Glomerular visceral epithelial cell (primary cell): ENCODE results near the gene CC2D1A.

Experiments
- DNase-seq: peaks from one replicate; pipeline ENCODE4 v3.0.0-alpha.2; 2016; ENCODE audit errors: extremely low spot score

CC2D1A gene

GRCh38 chr19:13980340-13980739, 74.3 kb downstream of the CC2D1A start:
- DNase-seq, result no peak
